Measurements from ENCODE around the gene ACSL6. TPM values are rescaled to one million over a fixed set of nuclear protein-coding genes. Genes with fewer than 3 reads are reported as not detected.

The ACSL6 gene
- polyA plus RNA-seq, 2 of the 4 experiments (the other 2 are of a cell fraction): 0.06 to 0.09 TPM

DNA sequence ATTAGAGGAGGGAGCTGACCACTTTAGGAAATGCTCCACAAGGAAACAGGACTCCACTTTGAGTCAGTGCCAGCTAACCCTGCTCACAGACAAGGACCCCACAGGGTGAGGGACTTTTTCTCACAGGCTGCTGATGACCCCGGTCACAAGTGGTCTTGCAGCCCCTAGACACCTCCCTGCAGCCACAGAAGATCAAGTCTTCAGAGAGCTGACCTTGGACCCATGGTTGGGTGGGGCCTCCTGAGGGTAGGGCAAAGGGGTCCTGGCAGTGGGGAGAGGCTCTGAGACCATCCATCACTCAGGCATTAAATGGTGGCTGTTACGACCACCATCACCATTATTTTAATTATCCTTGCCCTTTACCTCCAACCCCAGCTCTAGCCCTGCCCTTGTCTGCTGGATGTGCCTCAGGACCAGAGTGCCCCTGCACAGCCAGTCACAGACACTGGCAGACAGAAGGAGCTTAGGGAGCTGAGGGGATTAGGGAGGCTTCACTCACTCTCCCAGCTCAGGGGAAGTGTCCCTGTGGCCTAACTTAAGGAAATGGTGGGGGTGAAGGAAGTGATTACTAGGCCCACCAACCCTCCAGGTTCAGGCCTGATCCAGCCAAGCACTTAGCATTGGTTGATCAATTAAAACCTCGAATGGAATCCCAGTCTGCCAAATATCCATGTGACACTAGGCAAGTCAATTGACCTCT is 1.6 kb downstream of the ACSL6 start:
- Histone ChIP-seq H3K4me3 (no peak overlapping the region), H3K27ac (no peak overlapping the region), H3K4me2 (no peak overlapping the region), H3K4me1 (no peaks in the 10 kb centered on the region), H3K9me3 (no peaks in the 10 kb centered on the region)
- FAIRE-seq (no peak), DNase-seq (ENCODE audit: low read depth in 1 of 2, low spot score in 1 of 2) (no peak), ATAC-seq (no peak)
- ChIA-PET POLR2A (no interaction called here), CTCF (interaction anchor here (1.0 to 10.0 kb wide), 7 partner anchors 10 to 587 kb away, joined by 3 to 156 read pairs (median 16); no protein-coding TSS in a partner anchor)
- 42% methylated on average over 3 of the region's 3 CpGs for WGBS (ENCODE audit: missing lambda C conversion rate)
- no peak for TF ChIP-seq CEBPB (IDR thresholded peaks at IDR 0.05)
- TF ChIP-seq, protein P1, sequence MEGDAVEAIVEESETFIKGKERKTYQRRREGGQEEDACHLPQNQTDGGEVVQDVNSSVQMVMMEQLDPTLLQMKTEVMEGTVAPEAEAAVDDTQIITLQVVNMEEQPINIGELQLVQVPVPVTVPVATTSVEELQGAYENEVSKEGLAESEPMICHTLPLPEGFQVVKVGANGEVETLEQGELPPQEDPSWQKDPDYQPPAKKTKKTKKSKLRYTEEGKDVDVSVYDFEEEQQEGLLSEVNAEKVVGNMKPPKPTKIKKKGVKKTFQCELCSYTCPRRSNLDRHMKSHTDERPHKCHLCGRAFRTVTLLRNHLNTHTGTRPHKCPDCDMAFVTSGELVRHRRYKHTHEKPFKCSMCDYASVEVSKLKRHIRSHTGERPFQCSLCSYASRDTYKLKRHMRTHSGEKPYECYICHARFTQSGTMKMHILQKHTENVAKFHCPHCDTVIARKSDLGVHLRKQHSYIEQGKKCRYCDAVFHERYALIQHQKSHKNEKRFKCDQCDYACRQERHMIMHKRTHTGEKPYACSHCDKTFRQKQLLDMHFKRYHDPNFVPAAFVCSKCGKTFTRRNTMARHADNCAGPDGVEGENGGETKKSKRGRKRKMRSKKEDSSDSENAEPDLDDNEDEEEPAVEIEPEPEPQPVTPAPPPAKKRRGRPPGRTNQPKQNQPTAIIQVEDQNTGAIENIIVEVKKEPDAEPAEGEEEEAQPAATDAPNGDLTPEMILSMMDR (IDR thresholded peaks at IDR 0.05): no peak
- no peak for TF ChIP-seq MYC (IDR thresholded peaks at IDR 0.05; ENCODE audit: borderline replicate concordance, low read length)
- no peak for TF ChIP-seq RCOR1 (IDR thresholded peaks at IDR 0.05; ENCODE audit: low read depth, low read length)
- TF ChIP-seq CBX2 (IDR thresholded peaks at IDR 0.05; ENCODE audit: borderline replicate concordance, low read depth): no peak
- TF ChIP-seq RAD21 (conservative IDR thresholded peaks at IDR 0.05 in 1 of 2, IDR thresholded peaks at IDR 0.05 in 1 of 2): no peak
- TF ChIP-seq, protein P2, sequence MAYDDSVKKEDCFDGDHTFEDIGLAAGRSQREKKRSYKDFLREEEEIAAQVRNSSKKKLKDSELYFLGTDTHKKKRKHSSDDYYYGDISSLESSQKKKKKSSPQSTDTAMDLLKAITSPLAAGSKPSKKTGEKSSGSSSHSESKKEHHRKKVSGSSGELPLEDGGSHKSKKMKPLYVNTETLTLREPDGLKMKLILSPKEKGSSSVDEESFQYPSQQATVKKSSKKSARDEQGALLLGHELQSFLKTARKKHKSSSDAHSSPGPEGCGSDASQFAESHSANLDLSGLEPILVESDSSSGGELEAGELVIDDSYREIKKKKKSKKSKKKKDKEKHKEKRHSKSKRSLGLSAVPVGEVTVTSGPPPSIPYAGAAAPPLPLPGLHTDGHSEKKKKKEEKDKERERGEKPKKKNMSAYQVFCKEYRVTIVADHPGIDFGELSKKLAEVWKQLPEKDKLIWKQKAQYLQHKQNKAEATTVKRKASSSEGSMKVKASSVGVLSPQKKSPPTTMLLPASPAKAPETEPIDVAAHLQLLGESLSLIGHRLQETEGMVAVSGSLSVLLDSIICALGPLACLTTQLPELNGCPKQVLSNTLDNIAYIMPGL (CRISPR knock-in tag; IDR thresholded peaks at IDR 0.05; ENCODE audit: borderline replicate concordance): no peak
- TF ChIP-seq SMC3 (IDR thresholded peaks at IDR 0.05): no peak
- TF ChIP-seq ZFP36 (IDR thresholded peaks at IDR 0.05; ENCODE audit: borderline replicate concordance, partially characterized antibody): no peak
- TF ChIP-seq, protein P3, sequence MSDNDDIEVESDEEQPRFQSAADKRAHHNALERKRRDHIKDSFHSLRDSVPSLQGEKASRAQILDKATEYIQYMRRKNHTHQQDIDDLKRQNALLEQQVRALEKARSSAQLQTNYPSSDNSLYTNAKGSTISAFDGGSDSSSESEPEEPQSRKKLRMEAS (IDR thresholded peaks at IDR 0.05): no peak
- TF ChIP-seq JUN (IDR thresholded peaks at IDR 0.05): no peak
- no peak for TF ChIP-seq TFCP2L1 (CRISPR knock-in tag; IDR thresholded peaks at IDR 0.05)
- TF ChIP-seq, protein P4, sequence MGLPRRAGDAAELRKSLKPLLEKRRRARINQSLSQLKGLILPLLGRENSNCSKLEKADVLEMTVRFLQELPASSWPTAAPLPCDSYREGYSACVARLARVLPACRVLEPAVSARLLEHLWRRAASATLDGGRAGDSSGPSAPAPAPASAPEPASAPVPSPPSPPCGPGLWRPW (IDR thresholded peaks at IDR 0.05): no peak
- TF ChIP-seq NPAS2 (CRISPR knock-in tag; IDR thresholded peaks at IDR 0.05; ENCODE audit: borderline replicate concordance): no peak
- TF ChIP-seq RARB (CRISPR knock-in tag; IDR thresholded peaks at IDR 0.05): no peak
- TF ChIP-seq POLR2AphosphoS2 (conservative IDR thresholded peaks at IDR 0.05; ENCODE audit: low read length): no peak
- TF ChIP-seq, protein P5, sequence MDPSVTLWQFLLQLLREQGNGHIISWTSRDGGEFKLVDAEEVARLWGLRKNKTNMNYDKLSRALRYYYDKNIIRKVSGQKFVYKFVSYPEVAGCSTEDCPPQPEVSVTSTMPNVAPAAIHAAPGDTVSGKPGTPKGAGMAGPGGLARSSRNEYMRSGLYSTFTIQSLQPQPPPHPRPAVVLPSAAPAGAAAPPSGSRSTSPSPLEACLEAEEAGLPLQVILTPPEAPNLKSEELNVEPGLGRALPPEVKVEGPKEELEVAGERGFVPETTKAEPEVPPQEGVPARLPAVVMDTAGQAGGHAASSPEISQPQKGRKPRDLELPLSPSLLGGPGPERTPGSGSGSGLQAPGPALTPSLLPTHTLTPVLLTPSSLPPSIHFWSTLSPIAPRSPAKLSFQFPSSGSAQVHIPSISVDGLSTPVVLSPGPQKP (IDR thresholded peaks at IDR 0.05; ENCODE audit: low read depth, low read length): no peak
- no peak for TF ChIP-seq FOSB (CRISPR knock-in tag; IDR thresholded peaks at IDR 0.05)

DNA sequence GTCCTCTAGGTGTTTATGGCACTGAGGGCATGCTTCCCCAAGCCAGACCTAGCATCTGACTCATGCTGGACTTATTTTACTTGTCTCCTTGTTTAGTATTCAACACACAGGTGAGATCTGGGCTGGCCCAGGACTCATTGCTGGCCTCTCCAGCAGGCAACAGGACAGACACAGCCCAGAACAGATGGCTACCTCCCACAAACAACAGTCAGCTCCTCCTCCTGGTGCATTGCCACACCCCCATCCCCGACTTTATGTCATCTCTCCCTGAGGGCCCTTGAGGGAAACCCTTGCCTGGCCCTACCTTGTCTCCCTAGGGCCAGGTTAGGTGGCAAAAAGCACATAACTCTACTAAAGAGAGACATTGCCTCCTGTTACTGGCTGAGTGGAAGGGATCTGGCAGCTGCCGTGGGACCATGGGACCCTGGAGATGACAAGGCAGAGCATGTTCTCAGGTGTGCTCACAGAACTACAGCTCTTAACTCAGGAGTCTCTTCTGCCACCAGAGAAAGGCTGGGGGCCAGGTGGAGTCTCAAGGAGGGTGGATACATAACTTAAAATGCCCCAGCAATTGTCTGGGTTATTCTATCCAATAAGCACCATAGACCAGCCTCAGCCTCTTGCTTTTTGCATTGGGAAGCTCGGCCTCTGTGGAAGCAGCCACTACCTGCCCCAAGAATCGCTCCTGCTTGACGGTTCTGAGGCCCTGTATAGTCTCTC is 2.3 kb downstream of the ACSL6 start:
- Histone ChIP-seq H3K4me1 (no peaks in the 10 kb centered on the region), H3K9me3 (no peaks in the 10 kb centered on the region), H3K4me2 (no peak overlapping the region), H3K27ac (no peak overlapping the region), H3K4me3 (no peak overlapping the region)
- DNase-seq (ENCODE audit: low read depth in 1 of 2, low spot score in 1 of 2): no peak
- ChIA-PET CTCF (interaction anchor here (0.8 to 10.0 kb wide), 12 partner anchors 8 to 586 kb away, joined by 3 to 156 read pairs (median 4); no protein-coding TSS in a partner anchor), POLR2A (interaction anchor here (1.5 kb wide), 1 partner anchor 212 kb away, joined by 5 read pairs; the partner anchor contains the start of gene FNIP1)
- 50% methylated on average over 5 of the region's 5 CpGs for WGBS (ENCODE audit: missing lambda C conversion rate)
- FAIRE-seq: no peak
- ATAC-seq: peak; percentile 8 to 14; a peak in 3 of 6 replicates
- TF ChIP-seq CHD4 (IDR thresholded peaks at IDR 0.05; ENCODE audit: borderline replicate concordance) (no peak), HOXB5 (CRISPR knock-in tag; IDR thresholded peaks at IDR 0.05) (no peak), CEBPB (IDR thresholded peaks at IDR 0.05) (no peak), EHMT2 (IDR thresholded peaks at IDR 0.05; ENCODE audit: low read depth) (no peak), RCOR1 (IDR thresholded peaks at IDR 0.05; ENCODE audit: low read depth, low read length) (no peak), BHLHE40 (IDR thresholded peaks at IDR 0.05; ENCODE audit: low read depth, low read length) (no peak), CBX8 (IDR thresholded peaks at IDR 0.05) (no peak), RFX5 (IDR thresholded peaks at IDR 0.05) (no peak), FOXS1 (CRISPR knock-in tag; IDR thresholded peaks at IDR 0.05) (no peak), GATA3 (IDR thresholded peaks at IDR 0.05; ENCODE audit: borderline replicate concordance) (no peak), KDM5A (IDR thresholded peaks at IDR 0.05) (no peak), MAFK (IDR thresholded peaks at IDR 0.05; ENCODE audit: partially characterized antibody) (no peak), RNF2 (IDR thresholded peaks at IDR 0.05; ENCODE audit: borderline replicate concordance, low read depth) (no peak), CHD2 (IDR thresholded peaks at IDR 0.05; ENCODE audit: low read length, partially characterized antibody) (no peak), JUNB (IDR thresholded peaks at IDR 0.05) (no peak), ZC3H11A (IDR thresholded peaks at IDR 0.05) (no peak)
